ENCODE measurements around the gene RABL2B. TPM values are rescaled to one million over a fixed set of nuclear protein-coding genes. Genes with fewer than 3 reads are reported as not detected.
A peak's percentile ranks its signal among the peaks of the same experiment; 100 is the strongest.

RABL2B gene
- total RNA-seq, 1 donor from 2014 or later = 28.2 TPM

- Histone ChIP-seq H3K27ac (no peak overlapping the region), H3K36me3 (no peaks in the 10 kb centered on the region)
- intact Hi-C loops (cut with DNase I) = no loop called here
Observed at GRCh38 chr22:50723991-50724390, 59.4 kb downstream of the RABL2B start.

GRCh38 chr22:50722716-50723428 lies 60.6 kb downstream of the RABL2B start:
- no peak for DNase-seq (ENCODE audit: extremely low spot score in 2 of 2)
- Histone ChIP-seq H3K27ac (no peak overlapping the region), H3K4me1 (no peaks in the 10 kb centered on the region), H3K4me3 (no peak overlapping the region), H3K36me3 (no peaks in the 10 kb centered on the region), H3K27me3 (no peaks in the 10 kb centered on the region), H3K9me3 (no peaks in the 10 kb centered on the region)
- no peak for TF ChIP-seq POLR2A (IDR thresholded peaks at IDR 0.05)
- no peak for TF ChIP-seq POLR2AphosphoS5 (IDR thresholded peaks at IDR 0.05; ENCODE audit: insufficient read depth in 1 of 2, low read depth in 1 of 2)
- TF ChIP-seq CTCF (IDR thresholded peaks at IDR 0.05) = no peak
- intact Hi-C loops (cut with DNase I) = no loop called here

More at GRCh38 chr22:50723991-50724390, 59.4 kb downstream of the RABL2B start:
- no peaks in the 10 kb centered on the region for H3K4me1 ChIP-seq
- H3K9me3 ChIP-seq = no peaks in the 10 kb centered on the region
- TF ChIP-seq CTCF (IDR thresholded peaks at IDR 0.05) = no peak
- no peak for TF ChIP-seq POLR2A (IDR thresholded peaks at IDR 0.05)
- TF ChIP-seq POLR2AphosphoS5 (IDR thresholded peaks at IDR 0.05; ENCODE audit: insufficient read depth in 1 of 2, low read depth in 1 of 2) = no peak
- no peaks in the 10 kb centered on the region for H3K27me3 ChIP-seq
- H3K4me3 ChIP-seq = no peak overlapping the region
- DNase-seq (ENCODE audit: extremely low spot score in 2 of 2) = no peak

GRCh38 chr22:50722048-50722701 lies 61.3 kb downstream of the RABL2B start:
- no peak overlapping the region for H3K27ac ChIP-seq
- H3K27me3 ChIP-seq = no peaks in the 10 kb centered on the region
- DNase-seq (ENCODE audit: extremely low spot score in 2 of 2) = no peak
- TF ChIP-seq CTCF (IDR thresholded peaks at IDR 0.05) = no peak
- no peak for TF ChIP-seq POLR2A (IDR thresholded peaks at IDR 0.05)
- peak in 1 of 2 donors; percentile 18 for TF ChIP-seq POLR2AphosphoS5 (IDR thresholded peaks at IDR 0.05; ENCODE audit: insufficient read depth in 1 of 2, low read depth in 1 of 2)
- H3K36me3 ChIP-seq = no peaks in the 10 kb centered on the region
- no peaks in the 10 kb centered on the region for H3K4me1 ChIP-seq
- H3K9me3 ChIP-seq = no peaks in the 10 kb centered on the region
- intact Hi-C loops (cut with DNase I) = no loop called here
- no peak overlapping the region for H3K4me3 ChIP-seq

- intact Hi-C loops (cut with DNase I) = no loop called here
- no peaks in the 10 kb centered on the region for H3K36me3 ChIP-seq
- H3K27me3 ChIP-seq = no peaks in the 10 kb centered on the region
- DNase-seq (ENCODE audit: extremely low spot score in 2 of 2) = no peak
- H3K4me3 ChIP-seq = no peak overlapping the region
- TF ChIP-seq POLR2AphosphoS5 (IDR thresholded peaks at IDR 0.05; ENCODE audit: insufficient read depth in 1 of 2, low read depth in 1 of 2) (peak in 1 of 2 donors; percentile 18), CTCF (IDR thresholded peaks at IDR 0.05) (no peak)
- H3K4me1 ChIP-seq = no peaks in the 10 kb centered on the region
- H3K9me3 ChIP-seq = no peaks in the 10 kb centered on the region
- H3K27ac ChIP-seq = no peak overlapping the region
Observed at GRCh38 chr22:50721257-50721844, 62.1 kb downstream of the RABL2B start.
